GM23338 (cell line): ENCODE measurements around the gene OSBPL6.

Source experiments
- CREB1 ChIP-seq: fragments of 250-450 bp; sonication (Bioruptor Pico); IDR thresholded peaks from 2 replicates; pipeline ENCODE4 v1.5.0; 2020; ENCODE audit warnings: low read depth, mild to moderate bottlenecking, moderate library complexity
- CTCF ChIP-seq, 2 experiments: fragments of 200-600 bp in 1 of 2; sonication (generic) in 1 of 2; conservative IDR thresholded peaks; 2 replicates each; pipeline versions ENCODE4 v1.5.1 to v1.6.1; 2016 to 2017; ENCODE audit warnings: antibody characterized with exemption in 2 of 2, low read depth in 2 of 2, mild to moderate bottlenecking in 2 of 2, moderate library complexity in 1 of 2
- ETS1 ChIP-seq: IDR thresholded peaks from 2 replicates; pipeline ENCODE4 v1.6.1; 2016; ENCODE audit warnings: antibody characterized with exemption
- EZH2 ChIP-seq: fragments of 200-600 bp; sonication (generic); IDR thresholded peaks from one replicate; pipeline ENCODE4 v1.8.0; 2017; ENCODE audit warnings: antibody characterized with exemption, mild to moderate bottlenecking, low read depth; ENCODE audit not compliant: unreplicated experiment
- EZH2phosphoT487 ChIP-seq: fragments of 200-600 bp; sonication (generic); IDR thresholded peaks from one replicate; pipeline ENCODE4 v1.8.1; 2018; ENCODE audit warnings: antibody characterized with exemption; ENCODE audit not compliant: unreplicated experiment
- JUNB ChIP-seq: IDR thresholded peaks from one replicate; pipeline ENCODE4 v1.6.1; 2016; ENCODE audit warnings: antibody characterized with exemption; ENCODE audit not compliant: unreplicated experiment
- NANOG ChIP-seq: IDR thresholded peaks from 2 replicates; pipeline ENCODE4 v1.6.1; 2016; ENCODE audit warnings: antibody characterized with exemption, borderline replicate concordance
- POLR2AphosphoS5 ChIP-seq: IDR thresholded peaks from 2 replicates; pipeline ENCODE4 v1.6.1; 2016; ENCODE audit warnings: antibody characterized with exemption, low read depth
- REST ChIP-seq: IDR thresholded peaks from one replicate; pipeline ENCODE4 v1.6.1; 2018; ENCODE audit warnings: antibody characterized with exemption; ENCODE audit not compliant: unreplicated experiment
- STAT1 ChIP-seq: IDR thresholded peaks from one replicate; pipeline ENCODE4 v1.6.1; 2016; ENCODE audit warnings: antibody characterized with exemption; ENCODE audit not compliant: unreplicated experiment
- ZNF331 ChIP-seq: fragments of 250-450 bp; sonication (Bioruptor Pico); IDR thresholded peaks from 2 replicates; pipeline ENCODE4 v1.5.0; 2020; ENCODE audit warnings: low read depth, mild to moderate bottlenecking, moderate library complexity
- ZNF462 ChIP-seq: fragments of 250-450 bp; sonication (Bioruptor Pico); IDR thresholded peaks from 2 replicates; pipeline ENCODE4 v1.5.0; 2020; ENCODE audit warnings: mild to moderate bottlenecking, moderate library complexity

- TF ChIP-seq CTCF (conservative IDR thresholded peaks at IDR 0.05; ENCODE audit: low read depth in 2 of 2) (no peak), EZH2 (no peak), POLR2AphosphoS5 (no peak), REST (no peak), ZNF331 (CRISPR knock-in tag) (no peak), CREB1 (no peak), STAT1 (no peak), EZH2phosphoT487 (no peak), ETS1 (no peak), JUNB (no peak), NANOG (no peak), ZNF462 (CRISPR knock-in tag) (no peak)
These were observed 62.2 kb downstream of the OSBPL6 start for GRCh38 chr2:178256382-178257042.
